Stimulated activated CD4-positive, alpha-beta T cell treated with anti-CD3 and anti-CD28 coated beads, Interleukin-1b, Interleukin-23, amount 100 ng/mL, for 4 hours (primary cell): ENCODE data around the gene NCK2.
"Not testable (repeated sequence)": the region's sequence is repeated elsewhere in the genome, so short reads cannot be mapped to it uniquely, and the experiment has no call there.

Source experiments
- DNase-seq, 2 donors: peaks; one replicate each; pipeline ENCODE4 v3.0.0-alpha.2; 2020; ENCODE audit warnings: low read depth in 2 of 2

NCK2 gene

GRCh38 chr2:105889046-105889445 lies 144.3 kb downstream of the NCK2 start:
- DNase-seq, result no peak

GRCh38 chr2:105890111-105890510 lies 145.4 kb downstream of the NCK2 start:
- DNase-seq, result no peak

GRCh38 chr2:105890856-105891255 lies 146.1 kb downstream of the NCK2 start:
- DNase-seq, result no peak

GRCh38 chr2:105893011-105893995 lies 148.6 kb downstream of the NCK2 start:
- DNase-seq, result no peak

GRCh38 chr2:105894327-105894944 lies 149.7 kb downstream of the NCK2 start:
- no peak for DNase-seq

- DNase-seq, result no peak
These were observed 151.5 kb downstream of the NCK2 start for GRCh38 chr2:105895990-105896764.

- DNase-seq, result no peak
These were observed 152.1 kb downstream of the NCK2 start for GRCh38 chr2:105896765-105897163.

GRCh38 chr2:105897694-105898093 lies 153.0 kb downstream of the NCK2 start:
- DNase-seq, result not testable (repeated sequence)

GRCh38 chr2:105903051-105903674 lies 158.5 kb downstream of the NCK2 start:
- no peak for DNase-seq

- DNase-seq, result no peak
These were observed 160.2 kb downstream of the NCK2 start for GRCh38 chr2:105904938-105905337.

GRCh38 chr2:105906481-105906880 lies 161.8 kb downstream of the NCK2 start:
- DNase-seq, result no peak

GRCh38 chr2:105907184-105907583 lies 162.5 kb downstream of the NCK2 start:
- DNase-seq, result no peak

GRCh38 chr2:105909215-105909614 lies 164.5 kb downstream of the NCK2 start:
- DNase-seq, result no peak

GRCh38 chr2:105910497-105911238 lies 166.0 kb downstream of the NCK2 start:
- DNase-seq, result no peak

- no peak for DNase-seq
These were observed 166.7 kb downstream of the NCK2 start for GRCh38 chr2:105911425-105911824.

GRCh38 chr2:105912081-105912480 lies 167.4 kb downstream of the NCK2 start:
- DNase-seq, result no peak

GRCh38 chr2:105915005-105915558 lies 170.4 kb downstream of the NCK2 start:
- DNase-seq, result no peak

GRCh38 chr2:105917226-105917625 lies 172.5 kb downstream of the NCK2 start:
- no peak for DNase-seq

GRCh38 chr2:105917688-105918087 lies 173.0 kb downstream of the NCK2 start:
- DNase-seq, result no peak

- DNase-seq, result no peak
These were observed 174.6 kb downstream of the NCK2 start for GRCh38 chr2:105919191-105919811.
